H1 (cell line): ENCODE data around the gene SKIC8. TPM values are rescaled to one million over a fixed set of nuclear protein-coding genes. Genes with fewer than 3 reads are reported as not detected.

Source experiments
- CTCF ChIA-PET: fragments of 300-600 bp; sonication (Branson Sonifier 250); formaldehyde crosslinking; loops from one replicate; lab custom pipeline; 2021; ENCODE audit not compliant: partially characterized antibody; lab: Charles Lee
- POLR2A ChIA-PET: fragments of 300-600 bp; sonication (Branson Sonifier 250); formaldehyde crosslinking; loops from one replicate; lab custom pipeline; 2021; ENCODE audit warnings: inconsistent platforms; ENCODE audit not compliant: partially characterized antibody; lab: Charles Lee
- DNase-seq, 2 experiments: peaks; one replicate each; pipeline versions ENCODE4 v3.0.0 to v3.0.0-alpha.2; 2010 to 2022; ENCODE audit warnings: low spot score in 2 of 2, low read depth in 1 of 2, mixed read lengths in 1 of 2
- FAIRE-seq: peaks from 2 replicates; lab custom pipeline; 2011; peaks lifted over from hg19 to GRCh38; lab: Jason Lieb, UNC
- H2AFZ ChIP-seq: 2 replicates; pipeline ENCODE4 v1.8.1; 2012; ENCODE audit warnings: low read length, inconsistent platforms
- H2AK5ac ChIP-seq: 2 replicates; pipeline ENCODE4 v1.6.1; 2013; ENCODE audit warnings: low read depth, low read length
- H2BK120ac ChIP-seq: replicated peaks from 2 replicates; pipeline ENCODE3; 2013; ENCODE audit warnings: low read depth, low read length, inconsistent platforms
- H2BK12ac ChIP-seq: 2 replicates; pipeline ENCODE4 v1.6.1; 2013; ENCODE audit warnings: low read depth, low read length
- H2BK15ac ChIP-seq: 2 replicates; pipeline ENCODE4 v1.6.1; 2013; ENCODE audit warnings: low read length
- H2BK20ac ChIP-seq: 2 replicates; pipeline ENCODE4 v1.6.1; 2013; ENCODE audit warnings: low read length
- H2BK5ac ChIP-seq: 2 replicates; pipeline ENCODE4 v1.6.1; 2013; ENCODE audit warnings: low read depth, low read length
- H3K14ac ChIP-seq: 2 replicates; pipeline ENCODE4 v1.6.1; 2013; ENCODE audit warnings: inconsistent platforms; ENCODE audit not compliant: insufficient read length
- H3K18ac ChIP-seq: 2 replicates; pipeline ENCODE4 v1.6.1; 2013; ENCODE audit warnings: low read length; ENCODE audit errors: extremely low read depth
- H3K23ac ChIP-seq: 2 replicates; pipeline ENCODE4 v1.6.1; 2013; ENCODE audit warnings: inconsistent platforms; ENCODE audit not compliant: insufficient read length
- H3K23me2 ChIP-seq: 2 replicates; pipeline ENCODE4 v1.6.1; 2013; ENCODE audit warnings: low read depth, low read length
- H3K27ac ChIP-seq: 2 replicates; pipeline ENCODE4 v1.6.1; 2011; ENCODE audit warnings: low read depth, low read length, inconsistent platforms
- H3K27me3 ChIP-seq, 4 experiments: replicated peaks in 1 of 4; 1 replicate in 1 of 4; 2 replicates in 3 of 4; pipeline versions ENCODE4 v1.6.1 to v1.8.1; 2011 to 2013; ENCODE audit warnings: low read length in 3 of 4, mild to moderate bottlenecking in 3 of 4, inconsistent platforms in 2 of 4, mixed read lengths in 2 of 4, moderate library complexity in 1 of 4; ENCODE audit not compliant: control insufficient read depth in 3 of 4, insufficient read depth in 3 of 4; ENCODE audit errors: extremely low read depth in 1 of 4
- H3K36me3 ChIP-seq, 4 experiments: 2 replicates each; pipeline versions ENCODE4 v1.6.1 to v1.8.1; 2011 to 2013; ENCODE audit warnings: mild to moderate bottlenecking in 4 of 4, low read length in 3 of 4, moderate library complexity in 2 of 4, control low read depth in 1 of 4, inconsistent platforms in 1 of 4; ENCODE audit not compliant: insufficient read depth in 4 of 4, control insufficient read depth in 2 of 4
- H3K4ac ChIP-seq: replicated peaks from 2 replicates; pipeline ENCODE3; 2013; ENCODE audit warnings: low read length, low read depth, mixed read lengths, inconsistent platforms; ENCODE audit not compliant: insufficient read length
- H3K4me1 ChIP-seq, 4 experiments: replicated peaks in 1 of 4; 1 replicate in 1 of 4; 2 replicates in 3 of 4; pipeline versions ENCODE4 v1.6.1 to v1.8.1; 2011 to 2013; ENCODE audit warnings: low read length in 3 of 4, inconsistent platforms in 2 of 4, mixed read lengths in 1 of 4; ENCODE audit not compliant: insufficient read depth in 4 of 4, control insufficient read depth in 3 of 4
- H3K4me2 ChIP-seq, 2 experiments: 2 replicates each; pipeline versions ENCODE4 v1.6.1 to v1.8.1; 2011 to 2013; ENCODE audit warnings: low read depth in 2 of 2, low read length in 2 of 2, control low read depth in 1 of 2, inconsistent platforms in 1 of 2, mild to moderate bottlenecking in 1 of 2; ENCODE audit not compliant: insufficient read depth in 1 of 2
- H3K4me3 ChIP-seq, 4 experiments: fragments of 200-600, 300-600 bp in 1 of 4; sonication (generic), shearing (Covaris generic), sonication (Bioruptor Twin) in 1 of 4; 2 replicates each; pipeline versions ENCODE4 v1.5.1 to v1.8.1; 2011 to 2016; ENCODE audit warnings: low read length in 4 of 4, low read depth in 3 of 4, control low read depth in 2 of 4, inconsistent platforms in 2 of 4, mild to moderate bottlenecking in 2 of 4, mixed read lengths in 1 of 4, moderate library complexity in 1 of 4; ENCODE audit not compliant: insufficient read depth in 2 of 4; ENCODE audit errors: extremely low read depth in 1 of 4
- H3K56ac ChIP-seq: replicated peaks from 2 replicates; pipeline ENCODE3; 2013; ENCODE audit warnings: low read depth, mild to moderate bottlenecking, mixed read lengths, low read length, inconsistent platforms; ENCODE audit not compliant: insufficient read length
- H3K79me1 ChIP-seq: 2 replicates; pipeline ENCODE4 v1.6.1; 2013; ENCODE audit warnings: low read depth, low read length, control low read depth
- H3K79me2 ChIP-seq, 2 experiments: 2 replicates each; pipeline versions ENCODE4 v1.6.1 to v1.8.1; 2012 to 2013; ENCODE audit warnings: low read length in 2 of 2, mild to moderate bottlenecking in 2 of 2, inconsistent platforms in 1 of 2; ENCODE audit not compliant: insufficient read depth in 2 of 2, control insufficient read depth in 1 of 2
- H3K9ac ChIP-seq, 4 experiments: replicated peaks in 1 of 4; 1 replicate in 1 of 4; 2 replicates in 3 of 4; pipeline versions ENCODE4 v1.6.1 to v1.8.1; 2011 to 2013; ENCODE audit warnings: low read depth in 3 of 4, low read length in 3 of 4, control low read depth in 2 of 4, mild to moderate bottlenecking in 2 of 4, moderate library complexity in 2 of 4, inconsistent platforms in 1 of 4; ENCODE audit errors: extremely low read depth in 1 of 4
- H3K9me3 ChIP-seq, 2 experiments: 2 replicates each; pipeline versions ENCODE4 v1.6.1 to v1.8.1; 2012 to 2013; ENCODE audit warnings: mild to moderate bottlenecking in 2 of 2, moderate library complexity in 2 of 2, control low read depth in 1 of 2, inconsistent platforms in 1 of 2, low read depth in 1 of 2, low read length in 1 of 2, mixed read lengths in 1 of 2; ENCODE audit not compliant: insufficient read depth in 2 of 2
- H4K20me1 ChIP-seq, 2 experiments: replicated peaks in 1 of 2; 2 replicates each; pipeline versions ENCODE3 to v1.8.1; 2011 to 2013; ENCODE audit warnings: inconsistent platforms in 2 of 2, low read length in 2 of 2, mild to moderate bottlenecking in 1 of 2; ENCODE audit not compliant: insufficient read depth in 2 of 2, control insufficient read depth in 1 of 2
- H4K5ac ChIP-seq: 2 replicates; pipeline ENCODE4 v1.6.1; 2013; ENCODE audit warnings: low read length, low read depth, mixed read lengths, inconsistent platforms; ENCODE audit not compliant: insufficient read length
- H4K8ac ChIP-seq: 2 replicates; pipeline ENCODE4 v1.8.0; 2013; ENCODE audit warnings: mild to moderate bottlenecking, moderate library complexity, low read length, inconsistent platforms; ENCODE audit not compliant: insufficient read depth; ENCODE audit errors: extremely low read depth
- H4K91ac ChIP-seq: replicated peaks from 2 replicates; pipeline ENCODE3; 2013; ENCODE audit warnings: low read length, mixed read lengths, inconsistent platforms; ENCODE audit not compliant: insufficient read length
- BRCA1 ChIP-seq: IDR thresholded peaks from 2 replicates; pipeline ENCODE4 v1.6.1; 2012; ENCODE audit warnings: low read depth, low read length, improper control_type of control experiment
- CTBP2 ChIP-seq: IDR thresholded peaks from 2 replicates; pipeline ENCODE4 v1.7.0; 2011; ENCODE audit warnings: borderline replicate concordance, mild to moderate bottlenecking, moderate library complexity, mixed read lengths, low read length; ENCODE audit not compliant: insufficient read depth, insufficient read length
- CTCF ChIP-seq, 3 experiments: IDR thresholded peaks; 1 replicate in 2 of 3; 2 replicates in 1 of 3; pipeline versions ENCODE4 v1.5.1 to v1.6.1; 2011; ENCODE audit warnings: low read length in 3 of 3, mild to moderate bottlenecking in 3 of 3, inconsistent platforms in 2 of 3, low read depth in 1 of 3, moderate library complexity in 1 of 3; ENCODE audit not compliant: insufficient read depth in 1 of 3; ENCODE audit errors: control extremely low read depth in 1 of 3
- WGBS, 2 experiments: shearing (Covaris generic) in 1 of 2; methylation state at CpG; one replicate each; pipeline versions ENCODE4 v1.1.6 to v1.1.7; 2013 to 2015; ENCODE audit warnings: low lambda C conversion rate in 2 of 2, mixed read lengths in 2 of 2, inconsistent platforms in 1 of 2, low coverage in 1 of 2, missing lambda C conversion rate in 1 of 2; ENCODE audit not compliant: insufficient replicate concordance in 2 of 2, insufficient coverage in 1 of 2, insufficient read length in 1 of 2; ENCODE audit errors: extremely low coverage in 1 of 2, missing lambda C conversion rate in 1 of 2; 5-methylcytosine and 5-hydroxymethylcytosine counted together
- polyA plus RNA-seq, 7 experiments: library from polyadenylated mRNA; depleted of rRNA in 3 of 7; stranded (reverse) in 5 of 7; unstranded in 2 of 7; fragments of >200 nt in 5 of 7; fragments of 200-250 nt in 2 of 7; gene quantifications; 1 replicate in 5 of 7; 2 replicates in 1 of 7; 4 replicates in 1 of 7; pipeline versions ENCODE4 v1.2.1 to v1.2.3, GENCODE V29; 2011 to 2013; ENCODE audit warnings: missing spikeins in 2 of 7, mixed read lengths in 2 of 7
- total RNA-seq: library from RNA; stranded (reverse); fragmentation: NEBNext Ultra II Directional; extraction: Animal tissue kit (Norgen Biotek cat#: 25700); gene quantifications from 2 replicates; pipeline ENCODE4 v1.2.1, GENCODE V29; 2021

Gene SKIC8
- total and polyA plus RNA-seq, 2 of the 8 experiments (the other 6 are each of a cell fraction or from before 2014, with no cell fraction given), result 44.2 to 77.7 TPM

- 82% methylated on average over 8 of the region's 8 CpGs; no CpG with 5 or more reads in 1 of the 2 experiments for WGBS, 2 experiments
- TF ChIP-seq CTCF (IDR thresholded peaks at IDR 0.05; ENCODE audit: control extremely low read depth in 1 of 3, insufficient read depth in 1 of 3, low read depth in 1 of 3, low read length in 3 of 3) (peak in 1 of 3 experiments; percentile 5; a peak in 1 of 4 replicates), CTBP2 (no peak), BRCA1 (0 out of 2 replicates have a peak, but pooled peaks have one; percentile 27)
- DNase-seq (no peak), FAIRE-seq (no peak)
- H3K36me3 ChIP-seq, result no peaks in the 10 kb centered on the region
- no peaks in the 10 kb centered on the region for H3K79me1 ChIP-seq
- peak overlapping the region; percentile 31; the same call in 1 of the 2 replicates for H2AFZ ChIP-seq
- H2BK120ac ChIP-seq, result no peak overlapping the region
- H2AK5ac ChIP-seq, result no peak overlapping the region
- no peaks in the 10 kb centered on the region for H3K27me3 ChIP-seq
- peak overlapping the region; percentile 20 for H4K91ac ChIP-seq
- H3K18ac ChIP-seq, result no peak overlapping the region; the same call in 1 of the 2 replicates
- peak overlapping the region; percentile 12 for H3K4ac ChIP-seq
- H2BK15ac ChIP-seq, result no peak overlapping the region
- no peaks in the 10 kb centered on the region for H3K9me3 ChIP-seq
- no peak overlapping the region for H3K56ac ChIP-seq
- H3K4me3 ChIP-seq, result no peak overlapping the region
- no peaks in the 10 kb centered on the region for H3K79me2 ChIP-seq
- H4K8ac ChIP-seq, result no peak overlapping the region; the same call in 1 of the 2 replicates
- no peak overlapping the region for H3K23ac ChIP-seq
- H3K9ac ChIP-seq, result no peak overlapping the region; a peak in 1 of 7 replicates
- H3K27ac ChIP-seq, result no peak overlapping the region
- peak overlapping the region; percentile 51; the same call in 1 of the 2 replicates for H2BK12ac ChIP-seq
- no peak overlapping the region for H4K5ac ChIP-seq
- no peaks in the 10 kb centered on the region for H3K23me2 ChIP-seq
- H2BK20ac ChIP-seq, result peak overlapping the region; percentile 55; the same call in 1 of the 2 replicates
- no peak overlapping the region for H3K14ac ChIP-seq
- peaks cover 8 to 23% (median 18%) of the 10 kb centered on the region in 4 experiments for H3K4me1 ChIP-seq
- no peak overlapping the region for H2BK5ac ChIP-seq
- H4K20me1 ChIP-seq, result no peaks in the 10 kb centered on the region
- CTCF ChIA-PET, result interaction anchor here (0.6 to 13.0 kb wide), 21 partner anchors 9 to 392 kb away, joined by 3 to 104 read pairs (median 5); partner anchors contain the start of gene CRABP1
- H3K4me2 ChIP-seq, result no peak overlapping the region
- POLR2A ChIA-PET, result interaction anchor here (0.5 to 1.6 kb wide), 6 partner anchors 22 to 163 kb away, joined by 3 to 7 read pairs (median 4); partner anchors contain the start of gene CRABP1
Measured at GRCh38 chr15:78317145-78317836, 17.9 kb upstream of the SKIC8 start.
